Activated CD4-positive, alpha-beta T cell treated with anti-CD3 and anti-CD28 coated beads, Interleukin-2, amount 10 ng/mL, durations not matched to agents 24 days and 14 days (primary cell): ENCODE results near the gene MAGI2. TPM values are rescaled to one million over a fixed set of nuclear protein-coding genes. Genes with fewer than 3 reads are reported as not detected.
"Not testable (repeated sequence)": the region's sequence is repeated elsewhere in the genome, so short reads cannot be mapped to it uniquely, and the experiment has no call there.

Experiments
- DNase-seq: peaks from one replicate; pipeline ENCODE4 v3.0.0; 2022
- H3K27ac Mint-ChIP-seq: one replicate; pipeline ENCODE4 v1.8.0; 2022; ENCODE audit warnings: mild to moderate bottlenecking, mixed read lengths
- H3K27me3 Mint-ChIP-seq: one replicate; pipeline ENCODE4 v1.8.0; 2022; ENCODE audit warnings: mixed read lengths
- H3K36me3 Mint-ChIP-seq: one replicate; pipeline ENCODE4 v1.8.0; 2022; ENCODE audit warnings: low read depth, mild to moderate bottlenecking, mixed read lengths
- H3K4me1 Mint-ChIP-seq: one replicate; pipeline ENCODE4 v1.8.0; 2021; ENCODE audit warnings: mixed read lengths
- H3K4me3 Mint-ChIP-seq: one replicate; pipeline ENCODE4 v1.8.0; 2022; ENCODE audit warnings: mild to moderate bottlenecking, moderate library complexity, mixed read lengths
- H3K9me3 Mint-ChIP-seq: one replicate; pipeline ENCODE4 v1.8.0; 2021; ENCODE audit warnings: mixed read lengths
- intact Hi-C: fragments of 100-400 bp; cut with micrococcal nuclease; formaldehyde crosslinking; loops from one replicate; pipeline ENCODE4 v1.15.1; 2023
- total RNA-seq: library from RNA; stranded (reverse); gene quantifications from 2 replicates; pipeline ENCODE4 v1.2.3, GENCODE V29; 2022

The MAGI2 gene
- total RNA-seq, 1 donor from 2014 or later: 0.12 TPM

DNA sequence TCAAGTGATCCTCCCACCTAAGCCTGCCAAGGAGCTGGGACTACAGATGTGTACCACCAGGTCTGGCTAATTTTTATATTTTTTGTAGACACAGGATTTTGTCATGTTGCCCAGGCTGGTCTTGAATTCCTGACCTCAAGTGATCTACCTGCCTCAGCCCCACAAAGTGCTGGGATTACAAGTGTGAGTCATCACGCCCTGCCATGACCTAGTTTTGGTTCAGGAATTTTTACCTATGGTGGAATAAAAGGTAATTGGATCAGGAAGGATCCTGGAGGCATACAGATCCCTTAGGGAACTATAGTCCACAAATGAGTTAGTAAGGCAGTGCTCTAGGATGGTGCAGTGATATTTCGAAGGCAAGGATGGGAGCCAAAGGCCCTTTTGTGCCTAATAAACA, 937.0 kb downstream of the MAGI2 start:
- H3K4me1 Mint-ChIP-seq: no peaks in the 10 kb centered on the region
- no peak overlapping the region for H3K4me3 Mint-ChIP-seq
- no peak overlapping the region for H3K27ac Mint-ChIP-seq
- DNase-seq: no peak
- no peaks in the 10 kb centered on the region for H3K36me3 Mint-ChIP-seq
- intact Hi-C loops: no loop called here
- no peaks in the 10 kb centered on the region for H3K27me3 Mint-ChIP-seq
- no peaks in the 10 kb centered on the region for H3K9me3 Mint-ChIP-seq

- intact Hi-C loops: no loop called here
- no peaks in the 10 kb centered on the region for H3K27me3 Mint-ChIP-seq
- no peaks in the 10 kb centered on the region for H3K36me3 Mint-ChIP-seq
- H3K4me1 Mint-ChIP-seq: no peaks in the 10 kb centered on the region
- no peak for DNase-seq
- H3K4me3 Mint-ChIP-seq: no peak overlapping the region
- H3K9me3 Mint-ChIP-seq: no peaks in the 10 kb centered on the region
- H3K27ac Mint-ChIP-seq: no peak overlapping the region
Observed at GRCh38 chr7:78514634-78515033, 938.8 kb downstream of the MAGI2 start.

- Mint-ChIP-seq H3K4me3 (no peak overlapping the region), H3K9me3 (no peaks in the 10 kb centered on the region), H3K36me3 (no peaks in the 10 kb centered on the region), H3K27me3 (no peaks in the 10 kb centered on the region), H3K27ac (no peak overlapping the region), H3K4me1 (no peaks in the 10 kb centered on the region)
- intact Hi-C loops: no loop called here
- DNase-seq: no peak
Observed at GRCh38 chr7:78510580-78511188, 942.8 kb downstream of the MAGI2 start.

DNA sequence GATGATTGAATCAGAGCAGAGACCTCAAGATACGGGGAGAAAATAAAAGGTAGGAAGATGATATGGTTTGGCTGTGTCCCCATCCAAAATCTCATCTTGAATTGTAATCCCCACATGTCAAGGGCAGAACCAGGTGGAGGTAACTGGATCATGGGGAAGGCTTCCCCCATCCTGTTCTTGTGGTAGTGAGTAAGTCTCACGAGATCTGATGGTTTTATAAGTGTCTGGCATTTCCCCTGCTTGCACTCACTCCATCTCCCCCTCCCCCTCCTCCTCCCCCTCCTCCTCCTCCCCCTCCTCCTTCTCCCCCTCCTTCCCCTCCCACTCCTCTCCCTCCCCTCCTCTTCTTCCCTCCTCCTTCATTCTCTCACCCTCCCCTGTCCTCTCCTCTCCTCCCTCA, 950.2 kb downstream of the MAGI2 start:
- H3K9me3 Mint-ChIP-seq, H3K27me3 Mint-ChIP-seq, H3K4me3 Mint-ChIP-seq, DNase-seq, H3K27ac Mint-ChIP-seq, H3K36me3 Mint-ChIP-seq, H3K4me1 Mint-ChIP-seq, intact Hi-C loops: not testable (repeated sequence)

GRCh38 chr7:78501064-78501463, 952.4 kb downstream of the MAGI2 start:
- Mint-ChIP-seq H3K27ac (no peak overlapping the region), H3K36me3 (no peaks in the 10 kb centered on the region), H3K27me3 (no peaks in the 10 kb centered on the region), H3K4me1 (no peaks in the 10 kb centered on the region), H3K4me3 (no peak overlapping the region), H3K9me3 (no peaks in the 10 kb centered on the region)
- intact Hi-C loops: no loop called here
- no peak for DNase-seq

- H3K4me1 Mint-ChIP-seq: no peaks in the 10 kb centered on the region
- intact Hi-C loops: no loop called here
- H3K9me3 Mint-ChIP-seq: no peaks in the 10 kb centered on the region
- no peak for DNase-seq
- H3K27me3 Mint-ChIP-seq: no peaks in the 10 kb centered on the region
- no peaks in the 10 kb centered on the region for H3K36me3 Mint-ChIP-seq
- H3K27ac Mint-ChIP-seq: no peak overlapping the region
- no peak overlapping the region for H3K4me3 Mint-ChIP-seq
Observed at GRCh38 chr7:78499971-78500370, 953.5 kb downstream of the MAGI2 start.

- intact Hi-C loops: no loop called here
- H3K36me3 Mint-ChIP-seq: no peaks in the 10 kb centered on the region
- H3K4me1 Mint-ChIP-seq: no peaks in the 10 kb centered on the region
- no peak overlapping the region for H3K4me3 Mint-ChIP-seq
- no peak overlapping the region for H3K27ac Mint-ChIP-seq
- H3K9me3 Mint-ChIP-seq: no peaks in the 10 kb centered on the region
- no peaks in the 10 kb centered on the region for H3K27me3 Mint-ChIP-seq
- no peak for DNase-seq
Observed at GRCh38 chr7:78499283-78499682, 954.2 kb downstream of the MAGI2 start.

GRCh38 chr7:78497728-78498427, 955.6 kb downstream of the MAGI2 start:
- H3K9me3 Mint-ChIP-seq: no peaks in the 10 kb centered on the region
- no peaks in the 10 kb centered on the region for H3K36me3 Mint-ChIP-seq
- no peak for DNase-seq
- H3K27ac Mint-ChIP-seq: no peak overlapping the region
- no peaks in the 10 kb centered on the region for H3K27me3 Mint-ChIP-seq
- H3K4me1 Mint-ChIP-seq: no peaks in the 10 kb centered on the region
- no peak overlapping the region for H3K4me3 Mint-ChIP-seq
- intact Hi-C loops: no loop called here

DNA sequence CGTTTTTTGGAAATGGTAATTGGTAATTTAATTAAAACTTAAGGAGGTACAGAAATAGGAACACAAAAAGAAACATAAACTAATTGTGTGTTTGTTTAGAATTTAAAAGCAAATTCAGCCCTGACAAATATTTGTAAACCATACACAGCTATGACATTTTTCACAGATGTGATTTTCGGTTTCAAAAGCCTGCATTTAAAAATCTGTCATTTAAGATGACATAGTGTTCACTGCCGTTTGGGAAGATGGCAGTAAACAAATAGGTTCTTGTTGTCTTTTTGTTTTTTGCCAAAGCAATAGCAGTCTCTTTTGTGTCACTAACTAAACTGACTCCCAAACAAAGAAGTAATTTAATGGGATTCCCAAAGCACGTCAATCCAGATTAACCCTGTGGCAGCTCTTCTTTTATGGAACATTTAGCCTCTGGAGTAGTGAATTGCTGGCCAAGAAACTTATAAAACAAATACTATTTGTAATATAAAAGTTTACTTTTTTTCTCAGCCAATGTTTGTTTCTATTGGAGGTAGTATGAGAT, 957.3 kb downstream of the MAGI2 start:
- intact Hi-C loops: no loop called here
- Mint-ChIP-seq H3K4me3 (no peak overlapping the region), H3K36me3 (no peaks in the 10 kb centered on the region), H3K27me3 (no peaks in the 10 kb centered on the region), H3K27ac (no peak overlapping the region), H3K4me1 (no peaks in the 10 kb centered on the region), H3K9me3 (no peaks in the 10 kb centered on the region)
- DNase-seq: no peak

DNA sequence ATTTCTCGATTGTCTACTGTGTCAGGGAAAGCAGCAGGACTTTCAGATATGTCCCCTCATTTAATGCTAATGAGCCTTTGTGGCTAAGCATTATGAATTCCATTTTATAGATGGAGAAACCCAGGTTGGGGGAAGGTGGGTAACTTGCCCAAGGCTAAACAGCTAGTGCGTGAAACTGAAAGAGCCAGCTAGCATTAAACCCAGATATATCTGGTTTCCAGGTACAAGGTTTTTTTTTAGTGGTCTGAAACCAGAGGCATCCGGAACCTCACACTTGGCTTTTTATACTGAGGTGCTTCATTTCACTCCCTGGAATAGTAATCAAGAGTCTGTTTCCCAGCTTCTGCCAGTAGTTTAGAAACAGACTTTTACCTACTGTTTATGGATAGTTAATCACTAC, 960.1 kb downstream of the MAGI2 start:
- intact Hi-C loops: no loop called here
- Mint-ChIP-seq H3K27ac (no peak overlapping the region), H3K4me1 (no peaks in the 10 kb centered on the region), H3K4me3 (no peak overlapping the region), H3K27me3 (no peaks in the 10 kb centered on the region), H3K9me3 (no peaks in the 10 kb centered on the region), H3K36me3 (no peaks in the 10 kb centered on the region)
- no peak for DNase-seq

DNA sequence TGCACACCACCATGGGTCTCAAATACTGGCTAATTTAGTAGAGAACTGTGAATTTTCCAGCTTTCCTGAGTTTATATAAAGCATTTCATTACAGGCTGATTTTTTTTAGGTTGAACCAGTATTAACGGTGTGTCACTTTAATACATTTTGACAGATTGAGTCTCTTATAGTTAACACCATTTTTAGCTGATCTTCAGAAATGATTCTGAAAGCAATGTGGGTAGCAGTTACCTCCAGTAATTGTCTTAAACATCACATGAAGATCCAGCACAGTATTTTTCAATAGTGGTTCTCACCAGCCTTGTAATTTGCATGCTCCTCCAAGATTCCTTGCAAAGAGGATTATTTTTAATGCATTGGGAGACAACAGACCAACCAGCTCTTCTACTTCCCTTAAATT, 961.3 kb downstream of the MAGI2 start:
- DNase-seq: no peak
- no peaks in the 10 kb centered on the region for H3K36me3 Mint-ChIP-seq
- no peaks in the 10 kb centered on the region for H3K27me3 Mint-ChIP-seq
- no peaks in the 10 kb centered on the region for H3K4me1 Mint-ChIP-seq
- intact Hi-C loops: no loop called here
- H3K27ac Mint-ChIP-seq: no peak overlapping the region
- H3K9me3 Mint-ChIP-seq: no peaks in the 10 kb centered on the region
- no peak overlapping the region for H3K4me3 Mint-ChIP-seq

DNA sequence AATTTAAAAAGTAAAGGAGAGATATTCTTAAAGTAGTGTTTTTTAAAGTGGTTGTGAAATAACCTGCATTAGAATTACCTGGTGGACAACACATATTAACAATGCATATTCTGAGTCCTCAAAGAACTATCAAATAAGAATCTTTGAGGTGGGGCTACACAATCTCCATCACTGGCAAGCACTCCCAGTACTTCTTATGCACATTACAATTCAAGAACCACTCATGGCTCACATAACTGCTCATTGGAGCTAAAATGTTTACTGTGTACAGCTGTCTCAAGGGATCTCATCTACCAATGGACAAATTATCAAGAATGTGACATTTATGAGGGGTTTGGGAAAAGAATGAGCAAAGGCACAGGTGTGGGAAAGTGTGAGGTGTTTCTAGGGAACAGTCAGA, 962.9 kb downstream of the MAGI2 start:
- H3K9me3 Mint-ChIP-seq: no peaks in the 10 kb centered on the region
- H3K4me1 Mint-ChIP-seq: no peaks in the 10 kb centered on the region
- intact Hi-C loops: no loop called here
- DNase-seq: no peak
- no peaks in the 10 kb centered on the region for H3K27me3 Mint-ChIP-seq
- H3K27ac Mint-ChIP-seq: no peak overlapping the region
- no peaks in the 10 kb centered on the region for H3K36me3 Mint-ChIP-seq
- H3K4me3 Mint-ChIP-seq: no peak overlapping the region

- Mint-ChIP-seq H3K4me1 (no peaks in the 10 kb centered on the region), H3K36me3 (no peaks in the 10 kb centered on the region), H3K4me3 (no peak overlapping the region), H3K27ac (no peak overlapping the region), H3K27me3 (no peaks in the 10 kb centered on the region), H3K9me3 (no peaks in the 10 kb centered on the region)
- DNase-seq: no peak
- intact Hi-C loops: no loop called here
Observed at GRCh38 chr7:78489476-78490240, 963.8 kb downstream of the MAGI2 start.

DNA sequence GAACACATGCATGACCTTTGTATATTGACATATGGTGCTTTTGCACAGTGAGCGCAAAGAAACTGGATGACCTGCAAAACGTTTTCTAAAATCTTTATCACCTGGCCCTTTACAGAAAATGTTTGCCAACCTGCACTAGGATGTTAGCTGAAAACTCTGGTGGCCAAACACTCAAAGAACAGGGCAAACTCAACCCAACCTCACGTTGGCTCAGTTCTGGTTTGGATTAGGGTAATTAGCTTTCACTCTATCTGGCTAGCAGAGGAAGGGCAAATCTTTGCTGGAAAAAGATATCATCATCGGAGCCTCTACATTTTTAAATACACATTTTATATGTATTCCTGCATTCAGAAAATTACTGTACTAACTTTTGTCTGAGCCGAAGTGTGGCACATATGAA, 966.0 kb downstream of the MAGI2 start:
- no peaks in the 10 kb centered on the region for H3K36me3 Mint-ChIP-seq
- no peaks in the 10 kb centered on the region for H3K4me1 Mint-ChIP-seq
- no peaks in the 10 kb centered on the region for H3K27me3 Mint-ChIP-seq
- H3K27ac Mint-ChIP-seq: no peak overlapping the region
- H3K4me3 Mint-ChIP-seq: no peak overlapping the region
- intact Hi-C loops: no loop called here
- no peak for DNase-seq
- H3K9me3 Mint-ChIP-seq: no peaks in the 10 kb centered on the region
